Eye (tissue), 1 donor: ENCODE results near the gene SPDYE18.
A peak's percentile ranks its signal among the peaks of the same experiment; 100 is the strongest.
"Not testable (repeated sequence)": the region's sequence is repeated elsewhere in the genome, so short reads cannot be mapped to it uniquely, and the experiment has no call there.

Experiments
- DNase-seq: peaks from one replicate; pipeline ENCODE4 v3.0.0-alpha.2; 2015

The SPDYE18 gene

GRCh38 chr7:77062557-77062956, at the start of gene SPDYE18:
TSS of gene SPDYE18 (minus strand) at chr7:77062558. CDS start at chr7:77060512, 2,046 bp downstream.
- DNase-seq = not testable (repeated sequence)

GRCh38 chr7:77108362-77108761, 46.0 kb upstream of the SPDYE18 start:
- not testable (repeated sequence) for DNase-seq

GRCh38 chr7:77107659-77108058, 45.3 kb upstream of the SPDYE18 start:
- not testable (repeated sequence) for DNase-seq

- DNase-seq = not testable (repeated sequence)
Measured at GRCh38 chr7:77105904-77106303, 43.5 kb upstream of the SPDYE18 start.

- not testable (repeated sequence) for DNase-seq
Measured at GRCh38 chr7:77102671-77103070, 40.3 kb upstream of the SPDYE18 start.

- not testable (repeated sequence) for DNase-seq
Measured at GRCh38 chr7:77101187-77101586, 38.8 kb upstream of the SPDYE18 start.

GRCh38 chr7:77100501-77100900, 38.1 kb upstream of the SPDYE18 start:
- not testable (repeated sequence) for DNase-seq

GRCh38 chr7:77092301-77092700, 29.9 kb upstream of the SPDYE18 start:
- not testable (repeated sequence) for DNase-seq

- DNase-seq = not testable (repeated sequence)
Measured at GRCh38 chr7:77082192-77082591, 19.8 kb upstream of the SPDYE18 start.

- not testable (repeated sequence) for DNase-seq
Measured at GRCh38 chr7:77080236-77080635, 17.9 kb upstream of the SPDYE18 start.

- not testable (repeated sequence) for DNase-seq
Measured at GRCh38 chr7:77079624-77080023, 17.3 kb upstream of the SPDYE18 start.

GRCh38 chr7:77079112-77079511, 16.8 kb upstream of the SPDYE18 start:
- DNase-seq = not testable (repeated sequence)

GRCh38 chr7:77077060-77077459, 14.7 kb upstream of the SPDYE18 start:
- not testable (repeated sequence) for DNase-seq

- not testable (repeated sequence) for DNase-seq
Measured at GRCh38 chr7:77074786-77075396, 12.5 kb upstream of the SPDYE18 start.

- DNase-seq = not testable (repeated sequence)
Measured at GRCh38 chr7:77071108-77071507, 8.8 kb upstream of the SPDYE18 start.

- DNase-seq = not testable (repeated sequence)
Measured at GRCh38 chr7:77065869-77066268, 3.5 kb upstream of the SPDYE18 start.

- DNase-seq = not testable (repeated sequence)
Measured at GRCh38 chr7:77063732-77064131, 1.4 kb upstream of the SPDYE18 start.

- not testable (repeated sequence) for DNase-seq
Measured at GRCh38 chr7:77032261-77032660, 30.1 kb downstream of the SPDYE18 start, which contains the start of gene SPDYE17. TSS of gene SPDYE17 (minus strand) at chr7:77032361. CDS start at chr7:77030570, 1,791 bp downstream.

- not testable (repeated sequence) for DNase-seq
Measured at GRCh38 chr7:77026349-77026748, 36.0 kb downstream of the SPDYE18 start.

GRCh38 chr7:77010074-77010680, 52.2 kb downstream of the SPDYE18 start:
- peak; percentile 55 for DNase-seq

GRCh38 chr7:77008000-77008399, 54.4 kb downstream of the SPDYE18 start:
- DNase-seq = not testable (repeated sequence)

- not testable (repeated sequence) for DNase-seq
Measured at GRCh38 chr7:77006127-77007110, 55.9 kb downstream of the SPDYE18 start.
